WTC11 (cell line): ENCODE data around the gene PHPT1.

Experiments
- ARID4B ChIP-seq: sonication (generic); formaldehyde crosslinking; IDR thresholded peaks from 2 replicates; pipeline ENCODE4 v1.8.0; 2023; ENCODE audit warnings: missing genetic modification reagents, mild to moderate bottlenecking, borderline replicate concordance
- ATF2 ChIP-seq: sonication (generic); formaldehyde crosslinking; IDR thresholded peaks from 2 replicates; pipeline ENCODE4 v1.8.1; 2022; ENCODE audit warnings: low read depth, missing genetic modification reagents, borderline replicate concordance
- ATF3 ChIP-seq: sonication (generic); formaldehyde crosslinking; conservative IDR thresholded peaks from 2 replicates; pipeline ENCODE4 v1.8.1; 2022; ENCODE audit warnings: mild to moderate bottlenecking, missing genetic modification reagents
- CTCF ChIP-seq: fragments of 200-600 bp; IDR thresholded peaks from 2 replicates; pipeline ENCODE4 v1.8.0; 2022; ENCODE audit warnings: antibody characterized with exemption
- E2F4 ChIP-seq: sonication (generic); formaldehyde crosslinking; IDR thresholded peaks from 2 replicates; pipeline ENCODE4 v1.8.1; 2022; ENCODE audit warnings: low read depth, mild to moderate bottlenecking, moderate library complexity, missing genetic modification reagents, borderline replicate concordance
- FOXJ3 ChIP-seq: sonication (generic); formaldehyde crosslinking; IDR thresholded peaks from 2 replicates; pipeline ENCODE4 v1.9.0; 2021; ENCODE audit warnings: missing genetic modification reagents, mild to moderate bottlenecking, borderline replicate concordance
- HMGXB4 ChIP-seq: sonication (generic); formaldehyde crosslinking; IDR thresholded peaks from 2 replicates; pipeline ENCODE4 v1.8.1; 2023; ENCODE audit warnings: mild to moderate bottlenecking, moderate library complexity, missing genetic modification reagents
- IRF2 ChIP-seq: sonication (generic); formaldehyde crosslinking; IDR thresholded peaks from 2 replicates; pipeline ENCODE4 v1.8.0; 2022; ENCODE audit warnings: low read depth, missing genetic modification reagents, borderline replicate concordance
- MAX ChIP-seq: sonication (generic); formaldehyde crosslinking; IDR thresholded peaks from 2 replicates; pipeline ENCODE4 v1.8.0; 2022; ENCODE audit warnings: mild to moderate bottlenecking, missing genetic modification reagents
- SP1 ChIP-seq: sonication (generic); formaldehyde crosslinking; conservative IDR thresholded peaks from 2 replicates; pipeline ENCODE4 v1.8.1; 2022; ENCODE audit warnings: missing genetic modification reagents
- TEAD1 ChIP-seq: sonication (generic); formaldehyde crosslinking; IDR thresholded peaks from 2 replicates; pipeline ENCODE4 v1.8.0; 2022; ENCODE audit warnings: mild to moderate bottlenecking, missing genetic modification reagents
- USF1 ChIP-seq: sonication (generic); formaldehyde crosslinking; IDR thresholded peaks from 2 replicates; pipeline ENCODE4 v1.8.0; 2022; ENCODE audit warnings: mild to moderate bottlenecking, missing genetic modification reagents
- ZNF425 ChIP-seq: fragments of 250-450 bp; sonication (Bioruptor Pico); conservative IDR thresholded peaks from 2 replicates; pipeline ENCODE4 v1.9.0; 2021; ENCODE audit warnings: mild to moderate bottlenecking

- TF ChIP-seq CTCF (no peak), HMGXB4 (CRISPR knock-in tag) (no peak), ATF3 (CRISPR knock-in tag) (no peak), FOXJ3 (CRISPR knock-in tag) (no peak), ATF2 (CRISPR knock-in tag) (no peak), IRF2 (CRISPR knock-in tag) (no peak), USF1 (CRISPR knock-in tag) (no peak), ARID4B (CRISPR knock-in tag) (no peak), ZNF425 (CRISPR knock-in tag) (no peak), SP1 (CRISPR knock-in tag) (no peak), MAX (CRISPR knock-in tag) (no peak), E2F4 (no peak), TEAD1 (CRISPR knock-in tag) (no peak)
Observed at GRCh38 chr9:136867480-136867879, 18.3 kb downstream of the PHPT1 start.
